Right renal cortex interstitium (tissue), 3 donors: ENCODE measurements around the gene DIO1. TPM values are rescaled to one million over a fixed set of nuclear protein-coding genes. Genes with fewer than 3 reads are reported as not detected.
A peak's percentile ranks its signal among the peaks of the same experiment; 100 is the strongest.
"Not testable (repeated sequence)": the region's sequence is repeated elsewhere in the genome, so short reads cannot be mapped to it uniquely, and the experiment has no call there.

Experiments used
- DNase-seq, 3 donors: peaks; one replicate each; pipeline ENCODE4 v3.0.0-alpha.2; 2013; ENCODE audit warnings: low read depth in 3 of 3, low spot score in 2 of 3
- polyA plus RNA-seq, 3 donors: library from polyadenylated mRNA; unstranded; fragments of 120-200 nt; gene quantifications; one replicate each; pipeline ENCODE4 v1.2.1, GENCODE V29; 2013; ENCODE audit not compliant: insufficient read length in 3 of 3

The DIO1 gene
- 10 to 100 TPM in 1 of 3 donors, 1 to 10 TPM in 2; 5.6 to 12.2 (median 9.8) TPM for polyA plus RNA-seq

DNA sequence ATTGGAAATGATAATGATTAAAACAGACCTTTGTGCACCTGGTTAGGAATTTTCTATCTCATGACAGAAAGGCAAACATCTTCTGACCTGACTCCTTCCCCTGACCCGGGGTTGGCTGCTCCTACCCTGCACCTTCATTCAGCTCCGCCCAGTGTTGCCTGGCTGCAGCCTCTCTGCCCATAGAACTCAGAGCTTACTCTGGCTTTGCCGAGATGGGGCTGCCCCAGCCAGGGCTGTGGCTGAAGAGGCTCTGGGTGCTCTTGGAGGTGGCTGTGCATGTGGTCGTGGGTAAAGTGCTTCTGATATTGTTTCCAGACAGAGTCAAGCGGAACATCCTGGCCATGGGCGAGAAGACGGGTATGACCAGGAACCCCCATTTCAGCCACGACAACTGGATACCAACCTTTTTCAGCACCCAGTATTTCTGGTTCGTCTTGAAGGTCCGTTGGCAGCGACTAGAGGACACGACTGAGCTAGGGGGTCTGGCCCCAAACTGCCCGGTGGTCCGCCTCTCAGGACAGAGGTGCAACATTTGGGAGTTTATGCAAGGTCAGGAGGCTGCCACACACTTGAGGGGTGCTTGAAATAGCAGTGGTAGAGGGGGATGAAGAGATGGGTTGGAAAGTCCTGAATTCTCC is at the start of gene DIO1:
TSS of gene DIO1 (plus strand) at position 189 of the 638 bp plus-strand sequence. CDS start at position 213, 24 bp downstream.
- DNase-seq = no peak

DNA sequence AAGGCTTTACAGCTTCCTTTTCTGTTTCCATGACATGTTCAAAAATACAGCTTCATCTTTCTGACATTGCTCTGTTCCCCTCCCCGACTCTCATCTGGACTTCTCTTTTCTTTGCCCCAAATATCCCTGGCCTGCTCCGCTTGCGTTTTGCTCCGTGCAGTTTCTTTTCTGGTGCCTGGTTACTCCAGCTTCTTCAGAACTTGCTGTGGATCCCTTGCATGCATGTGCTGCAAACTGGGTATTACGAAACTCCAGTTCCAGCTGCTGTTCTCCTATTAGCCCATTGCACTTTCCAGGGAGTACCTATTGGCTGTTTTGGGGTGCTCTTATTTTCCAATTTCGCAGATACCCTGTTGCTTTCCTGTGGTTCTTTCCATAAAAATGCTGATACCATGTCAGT is 46.0 kb upstream of the DIO1 start:
- DNase-seq = no peak

GRCh38 chr1:53850082-53850673 is 43.8 kb upstream of the DIO1 start:
- DNase-seq = no peak

DNA sequence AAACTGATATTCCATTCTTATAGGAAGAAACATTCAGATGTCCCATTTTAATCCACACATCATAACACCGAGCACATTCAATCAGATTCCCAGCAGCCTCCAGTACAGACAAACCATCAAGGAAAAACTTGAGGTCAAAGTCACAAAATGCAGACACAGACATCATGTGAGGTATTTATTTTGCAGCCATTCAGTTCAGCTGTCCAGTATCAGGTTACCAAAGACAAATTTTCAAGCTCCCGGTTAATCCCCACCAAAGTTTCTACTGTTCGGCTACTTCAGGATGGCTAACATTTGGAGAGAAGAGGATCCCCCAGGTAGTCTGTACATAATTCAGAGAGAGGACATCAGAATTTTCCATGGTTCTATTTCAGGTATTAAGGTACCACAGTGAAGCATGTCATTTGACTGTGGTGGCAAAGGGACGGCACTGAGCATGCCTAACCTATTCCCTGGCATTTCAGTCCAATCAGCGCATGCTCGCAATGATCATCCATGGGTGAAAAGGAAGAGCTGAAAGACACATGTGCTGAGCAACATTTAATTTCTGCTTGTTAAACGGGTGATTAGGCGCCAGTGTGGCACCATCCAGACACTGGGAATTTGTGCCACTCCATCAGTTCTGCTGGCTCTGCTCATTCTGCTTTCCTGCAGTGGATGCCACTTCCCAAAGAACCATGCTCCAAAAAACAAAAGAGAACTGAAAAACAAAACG is 42.3 kb upstream of the DIO1 start:
- DNase-seq = no peak

DNA sequence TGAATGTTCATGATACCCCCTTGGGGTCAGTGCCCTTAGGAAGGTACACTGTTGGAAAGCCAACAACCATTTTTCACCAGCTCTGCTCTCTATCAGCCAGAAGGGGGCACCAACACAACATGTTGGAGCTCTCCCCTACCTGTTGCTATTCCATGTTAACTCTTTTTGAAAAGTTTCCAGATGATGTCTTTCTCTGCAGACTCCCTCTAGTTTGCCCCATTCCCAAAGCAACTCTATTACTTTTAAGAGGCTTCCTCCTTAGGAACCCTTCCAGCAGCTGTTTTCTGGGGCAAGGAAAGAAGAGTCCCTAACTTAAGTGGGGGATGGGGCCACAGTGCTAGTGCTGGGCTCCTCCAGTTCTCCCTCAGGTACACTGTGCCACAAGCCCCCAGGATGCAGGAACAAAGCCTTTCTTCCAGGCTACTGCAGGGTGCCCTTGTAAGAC is 33.0 kb upstream of the DIO1 start:
- no peak for DNase-seq

- DNase-seq = no peak
These were observed 31.5 kb upstream of the DIO1 start for GRCh38 chr1:53862507-53862906.

DNA sequence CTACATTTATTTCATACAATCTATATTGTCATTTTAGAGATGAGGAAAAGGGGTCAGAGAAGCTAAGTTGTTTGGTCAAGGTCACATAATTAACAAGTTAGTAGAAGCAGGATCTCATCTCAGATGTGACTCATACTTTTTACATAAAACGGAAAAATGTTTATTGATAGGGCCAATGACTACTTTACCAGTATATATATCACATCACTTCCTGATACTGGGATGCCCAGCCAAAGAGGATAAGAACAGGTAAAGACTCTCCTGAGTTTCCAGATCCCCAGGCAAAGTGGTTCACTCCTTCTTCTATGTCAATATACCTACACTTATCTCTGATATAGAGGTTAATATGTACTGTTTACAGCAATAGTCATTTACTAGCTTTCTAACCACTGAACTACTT is 25.4 kb upstream of the DIO1 start:
- DNase-seq = no peak

- no peak for DNase-seq
These were observed 24.4 kb upstream of the DIO1 start for GRCh38 chr1:53869454-53870117.

GRCh38 chr1:53871221-53871620 is 22.8 kb upstream of the DIO1 start:
- DNase-seq = no peak

GRCh38 chr1:53871773-53872484 is 22.1 kb upstream of the DIO1 start:
- no peak for DNase-seq

- not testable (repeated sequence) for DNase-seq
These were observed 18.8 kb upstream of the DIO1 start for GRCh38 chr1:53875150-53875549.

- DNase-seq = no peak
These were observed 15.4 kb upstream of the DIO1 start for GRCh38 chr1:53878492-53879105.

DNA sequence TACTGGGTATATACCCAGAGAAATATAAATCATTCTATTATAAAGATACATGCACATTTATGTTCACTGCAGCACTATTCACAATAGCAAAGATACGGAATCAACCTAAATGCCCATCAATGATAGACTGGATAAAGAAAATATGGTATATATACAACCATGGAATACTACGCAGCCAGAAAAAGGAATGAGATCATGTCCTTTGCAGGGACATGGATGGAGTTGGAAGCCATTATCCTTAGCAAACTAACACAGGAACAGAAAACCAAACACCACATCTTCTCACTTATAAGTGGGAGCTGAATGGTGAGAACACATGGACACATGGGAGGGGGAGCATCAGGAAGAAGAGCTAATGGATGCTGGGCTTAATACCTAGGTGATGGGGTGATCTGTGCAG is 12.1 kb upstream of the DIO1 start:
- not testable (repeated sequence) for DNase-seq

DNA sequence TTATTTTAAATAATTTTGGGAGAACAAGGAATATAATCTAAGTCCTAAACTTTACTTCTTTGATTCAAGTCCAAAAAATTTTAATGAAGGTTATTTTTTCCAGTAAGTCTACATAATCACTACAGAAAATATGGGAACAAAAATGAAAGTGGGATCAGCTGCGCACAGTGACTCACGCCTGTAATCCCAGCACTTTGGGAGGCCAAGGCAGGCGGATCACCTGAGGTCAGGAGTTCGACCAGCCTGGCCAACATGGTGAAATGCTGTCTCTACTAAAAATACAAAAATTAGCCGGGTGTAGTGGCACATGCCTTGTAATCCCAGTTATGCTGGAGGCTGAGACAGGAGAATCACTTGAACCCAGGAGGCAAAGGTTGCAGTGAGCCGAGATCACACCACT is 10.4 kb upstream of the DIO1 start:
- not testable (repeated sequence) for DNase-seq

GRCh38 chr1:53888681-53889080 is 5.3 kb upstream of the DIO1 start:
- DNase-seq = no peak

DNA sequence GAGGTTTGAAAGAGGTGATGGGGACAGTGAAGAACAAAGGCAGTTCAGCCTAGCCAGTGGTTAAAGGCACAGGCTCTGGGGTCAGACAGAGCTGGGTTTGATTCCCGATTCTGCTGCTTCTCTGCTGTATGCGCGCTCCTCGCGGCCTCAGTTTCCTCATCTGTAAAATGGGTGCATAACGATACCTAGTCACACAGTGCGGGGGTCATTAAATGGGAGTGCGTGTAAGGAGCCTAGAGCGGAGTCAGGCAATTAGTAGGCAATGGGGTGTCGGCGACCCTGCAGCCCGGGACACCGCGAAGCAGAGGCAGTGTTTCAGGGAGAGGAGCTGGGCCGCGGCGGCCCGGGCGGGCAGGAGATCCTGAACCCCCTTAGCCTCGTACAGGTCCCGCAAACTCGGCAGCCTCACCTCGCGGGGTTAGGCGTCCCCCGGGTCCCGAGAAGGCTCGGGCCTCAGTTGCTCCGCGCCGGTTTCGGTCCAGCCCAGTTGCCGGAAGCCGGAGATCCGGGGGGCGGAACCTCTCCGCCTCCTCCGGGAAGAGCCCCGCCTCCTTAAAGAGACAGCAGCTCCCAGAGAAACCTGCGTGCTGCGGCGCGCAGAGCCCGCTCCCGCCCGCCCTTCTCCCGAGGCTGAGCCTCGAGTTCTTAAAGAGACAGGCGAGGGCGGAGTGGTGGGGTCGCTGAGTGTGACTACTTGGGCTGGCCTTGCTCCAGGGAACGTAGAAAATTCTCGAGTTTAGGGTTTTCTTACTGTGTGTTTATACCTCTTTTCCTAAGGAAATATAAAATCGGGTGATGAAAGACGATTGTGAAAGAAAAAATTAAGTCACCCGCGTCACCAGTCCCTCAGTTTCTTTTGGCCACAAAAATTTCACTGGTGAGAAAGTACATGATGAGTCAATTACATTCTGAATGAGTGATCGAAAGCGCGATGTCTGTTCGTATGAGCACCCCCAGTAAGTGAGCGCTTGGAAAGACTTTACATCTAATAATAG is 4.4 kb upstream of the DIO1 start, which contains the start of gene YIPF1:
TSS of gene YIPF1 (minus strand) at position 494 of the 995 bp plus-strand sequence. CDS start 860 bp downstream, outside the sequence.
- peak; percentile 57 to 79 (median 69) for DNase-seq

GRCh38 chr1:53890522-53890941 is 3.5 kb upstream of the DIO1 start:
- no peak for DNase-seq

DNA sequence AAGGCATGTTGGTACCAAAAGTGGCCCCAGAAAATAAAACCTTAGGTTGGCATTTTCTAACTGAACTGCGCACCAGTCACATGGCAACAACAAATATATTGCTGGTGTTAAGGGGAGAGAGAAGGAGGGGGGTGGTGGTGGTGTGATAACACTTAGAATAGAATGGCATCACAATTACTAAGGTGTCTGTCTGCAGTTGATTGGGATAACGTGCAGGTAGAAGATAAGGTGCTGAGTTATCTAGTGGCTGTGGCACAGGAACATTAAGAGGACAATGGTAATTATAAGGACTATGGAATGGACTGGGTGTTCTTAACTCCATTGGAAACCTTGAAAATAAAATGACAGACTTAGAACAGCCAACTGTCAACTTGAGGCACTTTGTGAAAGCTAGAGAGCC is 3.0 kb upstream of the DIO1 start:
- no peak for DNase-seq

- no peak for DNase-seq
These were observed 2.3 kb upstream of the DIO1 start for GRCh38 chr1:53891678-53892077.
